ENCODE results near the gene VPS11.
A peak's percentile ranks its signal among the peaks of the same experiment; 100 is the strongest.
"Not testable (repeated sequence)": the region's sequence is repeated elsewhere in the genome, so short reads cannot be mapped to it uniquely, and the experiment has no call there.

The VPS11 gene

GRCh38 chr11:119029069-119029339 is 38.6 kb upstream of the VPS11 start:
- no peaks in the 10 kb centered on the region for H3K9me3 Mint-ChIP-seq
- peaks cover 34% of the 10 kb centered on the region for H3K4me1 Mint-ChIP-seq (ENCODE audit: low read depth)
- H3K27ac Mint-ChIP-seq = peak overlapping the region; percentile 90
- peaks cover 2% of the 10 kb centered on the region for H3K27me3 Mint-ChIP-seq
- intact Hi-C loops (cut with micrococcal nuclease) = no loop called here
- peaks cover 60% of the 10 kb centered on the region for H3K36me3 Mint-ChIP-seq (ENCODE audit: low read depth)
- peak overlapping the region; percentile 86 for H3K4me3 Mint-ChIP-seq

- peaks cover 34% of the 10 kb centered on the region for H3K4me1 Mint-ChIP-seq (ENCODE audit: low read depth)
- intact Hi-C loops (cut with micrococcal nuclease) = loop anchor here (1.0 kb wide), 2 partner anchors 11 to 31 kb away; partner anchors contain the start of genes CENATAC, RPS25 and TRAPPC4
- no peaks in the 10 kb centered on the region for H3K9me3 Mint-ChIP-seq
- peaks cover 2% of the 10 kb centered on the region for H3K27me3 Mint-ChIP-seq
- H3K27ac Mint-ChIP-seq = peak overlapping the region; percentile 90
- peak overlapping the region; percentile 86 for H3K4me3 Mint-ChIP-seq
- H3K36me3 Mint-ChIP-seq (ENCODE audit: low read depth) = peaks cover 55% of the 10 kb centered on the region
Observed at GRCh38 chr11:119029340-119030028, 38.1 kb upstream of the VPS11 start.

GRCh38 chr11:119030029-119030328 is 37.6 kb upstream of the VPS11 start:
- H3K4me3 Mint-ChIP-seq = peak overlapping the region; percentile 86
- H3K27me3 Mint-ChIP-seq = peaks cover 2% of the 10 kb centered on the region
- peaks cover 34% of the 10 kb centered on the region for H3K4me1 Mint-ChIP-seq (ENCODE audit: low read depth)
- intact Hi-C loops (cut with micrococcal nuclease) = loop anchor here (1.0 kb wide), 2 partner anchors 12 to 32 kb away; partner anchors contain the start of genes CENATAC, RPS25 and TRAPPC4
- H3K9me3 Mint-ChIP-seq = no peaks in the 10 kb centered on the region
- H3K27ac Mint-ChIP-seq = peak overlapping the region; percentile 90
- H3K36me3 Mint-ChIP-seq (ENCODE audit: low read depth) = peaks cover 50% of the 10 kb centered on the region

- Mint-ChIP-seq H3K36me3 (ENCODE audit: low read depth) (peaks cover 45% of the 10 kb centered on the region), H3K9me3 (no peaks in the 10 kb centered on the region), H3K27ac (peak within 1 kb of the TSS; percentile 90), H3K4me1 (ENCODE audit: low read depth) (peaks cover 34% of the 10 kb centered on the region), H3K4me3 (peak within 1 kb of the TSS; percentile 86), H3K27me3 (peaks cover 2% of the 10 kb centered on the region)
- intact Hi-C loops (cut with micrococcal nuclease) = loop anchor here (1.0 kb wide), 2 partner anchors 12 to 32 kb away; partner anchors contain the start of genes CENATAC, RPS25 and TRAPPC4
Observed at GRCh38 chr11:119030329-119031047, 37.1 kb upstream of the VPS11 start, which contains the start of gene SLC37A4. Gene SLC37A4, minus strand, starts transcription at chr11:119030877.

GRCh38 chr11:119031912-119032280 is 35.7 kb upstream of the VPS11 start:
- Mint-ChIP-seq H3K4me1 (ENCODE audit: low read depth) (peaks cover 33% of the 10 kb centered on the region), H3K27me3 (peaks cover 2% of the 10 kb centered on the region), H3K4me3 (no peak overlapping the region), H3K36me3 (ENCODE audit: low read depth) (peaks cover 31% of the 10 kb centered on the region), H3K27ac (no peak overlapping the region), H3K9me3 (no peaks in the 10 kb centered on the region)
- intact Hi-C loops (cut with micrococcal nuclease) = no loop called here

GRCh38 chr11:119033421-119033820 is 34.2 kb upstream of the VPS11 start:
- Mint-ChIP-seq H3K36me3 (ENCODE audit: low read depth) (peaks cover 16% of the 10 kb centered on the region), H3K4me1 (ENCODE audit: low read depth) (peaks cover 18% of the 10 kb centered on the region)
- H3K9me3 Mint-ChIP-seq; H3K27ac Mint-ChIP-seq; H3K4me3 Mint-ChIP-seq; H3K27me3 Mint-ChIP-seq; intact Hi-C loops (cut with micrococcal nuclease): not testable (repeated sequence)

GRCh38 chr11:119034813-119035212 is 32.8 kb upstream of the VPS11 start:
- intact Hi-C loops (cut with micrococcal nuclease) = no loop called here
- peaks cover 4% of the 10 kb centered on the region for H3K27me3 Mint-ChIP-seq

GRCh38 chr11:119038884-119039283 is 28.7 kb upstream of the VPS11 start:
- Mint-ChIP-seq H3K4me1 (ENCODE audit: low read depth) (peaks cover 10% of the 10 kb centered on the region), H3K27ac (no peak overlapping the region), H3K27me3 (peaks cover 3% of the 10 kb centered on the region), H3K4me3 (no peak overlapping the region), H3K36me3 (ENCODE audit: low read depth) (no peaks in the 10 kb centered on the region), H3K9me3 (no peaks in the 10 kb centered on the region)
- intact Hi-C loops (cut with micrococcal nuclease) = no loop called here

More at GRCh38 chr11:119034813-119035212, 32.8 kb upstream of the VPS11 start:
- H3K9me3 Mint-ChIP-seq = no peaks in the 10 kb centered on the region
- no peak overlapping the region for H3K4me3 Mint-ChIP-seq
- H3K27ac Mint-ChIP-seq = no peak overlapping the region
- H3K36me3 Mint-ChIP-seq (ENCODE audit: low read depth) = peaks cover 8% of the 10 kb centered on the region
- peaks cover 14% of the 10 kb centered on the region for H3K4me1 Mint-ChIP-seq (ENCODE audit: low read depth)

- H3K9me3 Mint-ChIP-seq; intact Hi-C loops (cut with micrococcal nuclease); H3K27ac Mint-ChIP-seq; H3K36me3 Mint-ChIP-seq (ENCODE audit: low read depth); H3K27me3 Mint-ChIP-seq: not testable (repeated sequence)
- Mint-ChIP-seq H3K4me3 (peak overlapping the region; percentile 35), H3K4me1 (ENCODE audit: low read depth) (peaks cover 10% of the 10 kb centered on the region)
Observed at GRCh38 chr11:119039471-119039870, 28.1 kb upstream of the VPS11 start.

GRCh38 chr11:119041821-119042514 is 25.6 kb upstream of the VPS11 start:
- intact Hi-C loops (cut with micrococcal nuclease) = no loop called here
- Mint-ChIP-seq H3K4me1 (ENCODE audit: low read depth) (peaks cover 10% of the 10 kb centered on the region), H3K36me3 (ENCODE audit: low read depth) (peaks cover 30% of the 10 kb centered on the region), H3K27ac (no peak overlapping the region), H3K9me3 (no peaks in the 10 kb centered on the region), H3K4me3 (no peak overlapping the region), H3K27me3 (peaks cover 3% of the 10 kb centered on the region)

- intact Hi-C loops (cut with micrococcal nuclease) = no loop called here
- Mint-ChIP-seq H3K4me1 (ENCODE audit: low read depth) (peaks cover 10% of the 10 kb centered on the region), H3K9me3 (no peaks in the 10 kb centered on the region), H3K4me3 (no peak overlapping the region), H3K27me3 (peaks cover 3% of the 10 kb centered on the region), H3K27ac (no peak overlapping the region), H3K36me3 (ENCODE audit: low read depth) (peaks cover 39% of the 10 kb centered on the region)
Observed at GRCh38 chr11:119042927-119043326, 24.7 kb upstream of the VPS11 start.

GRCh38 chr11:119044708-119045107 is 22.9 kb upstream of the VPS11 start:
- no peak overlapping the region for H3K4me3 Mint-ChIP-seq
- no peaks in the 10 kb centered on the region for H3K27me3 Mint-ChIP-seq
- H3K27ac Mint-ChIP-seq = no peak overlapping the region
- peaks cover 2% of the 10 kb centered on the region for H3K4me1 Mint-ChIP-seq (ENCODE audit: low read depth)
- intact Hi-C loops (cut with micrococcal nuclease) = no loop called here
- no peaks in the 10 kb centered on the region for H3K9me3 Mint-ChIP-seq
- peaks cover 57% of the 10 kb centered on the region for H3K36me3 Mint-ChIP-seq (ENCODE audit: low read depth)

- H3K4me3 Mint-ChIP-seq = no peak overlapping the region
- H3K27me3 Mint-ChIP-seq = no peaks in the 10 kb centered on the region
- peaks cover 73% of the 10 kb centered on the region for H3K36me3 Mint-ChIP-seq (ENCODE audit: low read depth)
- intact Hi-C loops (cut with micrococcal nuclease) = no loop called here
- no peaks in the 10 kb centered on the region for H3K4me1 Mint-ChIP-seq (ENCODE audit: low read depth)
- no peaks in the 10 kb centered on the region for H3K9me3 Mint-ChIP-seq
- H3K27ac Mint-ChIP-seq = no peak overlapping the region
Observed at GRCh38 chr11:119046489-119046888, 21.1 kb upstream of the VPS11 start.

GRCh38 chr11:119047205-119047604 is 20.4 kb upstream of the VPS11 start:
- H3K36me3 Mint-ChIP-seq (ENCODE audit: low read depth) = peaks cover 80% of the 10 kb centered on the region
- no peak overlapping the region for H3K27ac Mint-ChIP-seq
- H3K9me3 Mint-ChIP-seq = no peaks in the 10 kb centered on the region
- no peaks in the 10 kb centered on the region for H3K27me3 Mint-ChIP-seq
- no peaks in the 10 kb centered on the region for H3K4me1 Mint-ChIP-seq (ENCODE audit: low read depth)
- no peak overlapping the region for H3K4me3 Mint-ChIP-seq
- intact Hi-C loops (cut with micrococcal nuclease) = no loop called here
